ENCODE data around the gene IL36G. TPM values are rescaled to one million over a fixed set of nuclear protein-coding genes. Genes with fewer than 3 reads are reported as not detected.

IL36G gene
- total and polyA plus RNA-seq, 2 of the 13 experiments (the other 11 are each of a cell fraction or from before 2014, with no cell fraction given): not detected

GRCh38 chr2:112939425-112939824 lies 38.4 kb upstream of the IL36G start (continued):
- no peak for TF ChIP-seq STAT6 (CRISPR knock-in tag; IDR thresholded peaks at IDR 0.05; ENCODE audit: borderline replicate concordance)

- Histone ChIP-seq H3K27me3 (ENCODE audit: control insufficient read depth in 1 of 2, insufficient read depth in 2 of 2, low read length in 2 of 2) (no peaks in the 10 kb centered on the region; a peak in 2 of 5 replicates), H3K4me3 (replicated peaks in 1 of 3; ENCODE audit: insufficient read depth in 1 of 3, low read depth in 2 of 3, low read length in 3 of 3) (no peak overlapping the region), H4K20me1 (ENCODE audit: insufficient read depth, low read length) (no peaks in the 10 kb centered on the region), H3K4me2 (ENCODE audit: low read depth, low read length) (no peak overlapping the region), H3K27ac (ENCODE audit: extremely low read length, insufficient read depth, low read length) (no peak overlapping the region), H3K9ac (ENCODE audit: insufficient read depth, low read depth, low read length) (no peak overlapping the region), H3K36me3 (replicated peaks in 1 of 2; ENCODE audit: control insufficient read depth in 1 of 2, insufficient read depth in 2 of 2, low read length in 2 of 2) (no peaks in the 10 kb centered on the region), H2AFZ (ENCODE audit: low read length) (no peak overlapping the region), H3K79me2 (ENCODE audit: insufficient read depth, low read length) (no peaks in the 10 kb centered on the region), H3K9me3 (ENCODE audit: low read length) (peaks cover 6% of the 10 kb centered on the region), H3K4me1 (ENCODE audit: insufficient read depth, low read length) (peaks cover 8% of the 10 kb centered on the region; the same call in 1 of the 2 replicates)
- in situ Hi-C loops (cut with HindIII; ENCODE audit: extremely low pct_ligation_motif_present, low pct_unique_long_range_greater_than_20kb): loop anchor here (5.0 kb wide), 1 partner anchor 189 kb away; no protein-coding TSS in a partner anchor
- CTCF ChIA-PET (ENCODE audit: low intra/inter-chr PET ratio, low total read pairs): interaction anchor here (0.6 to 2.9 kb wide), 4 partner anchors 18 to 193 kb away, joined by 3 to 25 read pairs (median 3); no protein-coding TSS in a partner anchor
- DNase-seq (ENCODE audit: low spot score): no peak
- 37% methylated on average over 3 of the region's 3 CpGs for WGBS (ENCODE audit: low lambda C conversion rate)
- no peak for FAIRE-seq
- intact Hi-C loops (cut with micrococcal nuclease; ENCODE audit: unreplicated experiment): loop anchor here (1.0 to 5.0 kb wide), 2 partner anchors 179 to 192 kb away; partner anchors contain the start of gene CKAP2L
- no peak for ATAC-seq
- POLR2A ChIA-PET: interaction anchor here (0.7 to 1.3 kb wide), 2 partner anchors 189 to 192 kb away, joined by 4 read pairs; no protein-coding TSS in a partner anchor
- no TSS peak for BruUV-seq (replicated peaks)
- TF ChIP-seq ZNF318 (CRISPR knock-in tag; IDR thresholded peaks at IDR 0.05): no peak
- no peak for TF ChIP-seq ZNF607 (CRISPR knock-in tag; IDR thresholded peaks at IDR 0.05; ENCODE audit: borderline replicate concordance)
- no peak for TF ChIP-seq ZNF367 (CRISPR knock-in tag; IDR thresholded peaks at IDR 0.05; ENCODE audit: borderline replicate concordance)
Measured at GRCh38 chr2:112940859-112941625, 36.8 kb upstream of the IL36G start.

All from HepG2 (cell line).